Raji (cell line): ENCODE data around the gene TAOK1.

Source experiments
- POLR2A ChIP-seq: IDR thresholded peaks from 2 replicates; pipeline ENCODE4 v1.6.1; 2011; ENCODE audit warnings: low read depth, low read length, control low read depth; ENCODE audit not compliant: insufficient read depth

The TAOK1 gene

DNA sequence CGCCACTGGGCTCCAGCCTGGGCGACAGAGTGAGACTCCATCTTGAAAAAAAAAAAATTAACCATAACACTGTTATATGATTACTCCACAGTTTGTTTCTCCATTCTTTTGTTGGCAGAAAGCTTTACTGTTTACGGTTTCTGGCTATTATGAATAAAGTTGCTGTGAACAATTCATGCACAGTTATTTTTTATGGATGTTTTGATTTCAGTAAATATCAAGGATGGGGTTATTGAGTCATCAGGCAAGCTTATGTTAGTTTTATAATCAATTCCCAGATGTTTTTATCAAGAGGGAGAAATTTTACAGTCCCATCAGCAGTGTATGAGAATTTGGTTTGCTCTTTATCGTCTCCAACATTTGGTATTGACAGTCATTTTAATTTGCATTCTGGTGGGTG lies 67.9 kb downstream of the TAOK1 start:
- no peak for TF ChIP-seq POLR2A

DNA sequence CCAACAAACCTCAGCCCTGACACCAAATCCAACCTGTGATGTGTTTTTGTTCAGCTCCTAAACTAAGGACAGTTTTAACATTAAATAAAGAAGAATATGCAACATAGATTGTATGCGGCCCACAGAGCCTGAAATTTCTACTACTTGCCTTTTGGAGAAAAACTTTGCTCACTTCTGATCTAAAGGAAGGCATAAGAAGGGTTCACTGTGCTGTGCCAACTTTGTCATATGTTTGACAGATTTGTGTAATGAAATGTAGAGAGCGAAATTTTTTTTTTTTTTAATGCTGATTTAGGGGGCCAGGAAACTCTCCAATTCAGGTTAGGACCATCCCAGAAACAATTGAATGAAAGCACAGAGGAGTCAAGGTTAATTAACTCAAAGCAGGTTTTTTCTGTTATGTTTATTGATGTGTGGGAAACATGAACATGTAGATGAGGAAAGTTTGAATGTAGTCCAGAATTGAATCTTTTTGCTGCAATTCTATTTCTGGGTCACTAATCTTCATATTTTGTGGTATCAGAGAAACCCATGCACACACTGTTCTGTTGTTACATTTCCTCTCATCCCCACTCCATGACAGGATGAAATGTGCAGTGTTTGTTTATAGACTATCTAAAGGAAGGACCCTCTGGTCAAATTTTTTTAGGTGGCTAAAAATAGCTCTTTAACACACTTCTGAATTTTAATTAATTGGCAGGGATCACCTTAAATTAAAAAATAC lies 71.5 kb downstream of the TAOK1 start:
- no peak for TF ChIP-seq POLR2A

DNA sequence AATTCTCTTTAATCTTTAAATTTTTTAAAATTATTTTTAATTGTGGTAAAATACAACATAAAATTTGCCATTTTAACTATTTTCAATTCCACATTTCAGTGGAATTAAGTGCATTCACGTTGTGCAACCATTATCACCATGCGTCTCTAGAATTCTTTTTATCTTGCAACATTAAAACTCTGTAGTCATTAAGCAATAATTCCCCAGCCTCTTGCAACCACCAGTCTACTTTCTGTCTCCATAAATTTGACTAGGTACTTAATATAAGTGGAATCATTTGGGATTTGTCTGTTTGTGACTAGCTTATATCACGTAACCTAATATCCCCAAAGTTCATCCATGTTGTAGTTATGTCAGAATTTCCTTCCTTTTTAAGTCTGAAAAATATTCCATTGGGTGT lies 79.1 kb downstream of the TAOK1 start:
- TF ChIP-seq POLR2A: no peak

DNA sequence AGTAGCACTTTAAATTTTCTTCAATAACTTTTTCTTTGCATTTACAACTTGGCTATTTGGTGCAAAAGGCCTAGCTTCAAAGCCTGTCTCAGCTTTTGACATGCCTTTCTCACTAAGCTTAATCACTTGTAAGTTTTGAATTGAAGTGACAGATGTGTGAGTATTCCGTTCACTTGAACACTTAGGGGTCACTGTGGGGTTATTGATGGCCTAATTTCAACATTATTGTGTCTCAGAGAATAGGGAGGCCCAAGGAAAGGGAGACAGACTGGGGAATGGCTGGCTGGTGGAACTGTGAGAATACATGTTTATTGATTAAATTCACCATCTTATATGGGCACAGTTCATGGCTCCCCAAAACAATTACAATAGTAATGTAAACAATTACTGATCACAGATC lies 84.1 kb downstream of the TAOK1 start:
- TF ChIP-seq POLR2A: no peak

DNA sequence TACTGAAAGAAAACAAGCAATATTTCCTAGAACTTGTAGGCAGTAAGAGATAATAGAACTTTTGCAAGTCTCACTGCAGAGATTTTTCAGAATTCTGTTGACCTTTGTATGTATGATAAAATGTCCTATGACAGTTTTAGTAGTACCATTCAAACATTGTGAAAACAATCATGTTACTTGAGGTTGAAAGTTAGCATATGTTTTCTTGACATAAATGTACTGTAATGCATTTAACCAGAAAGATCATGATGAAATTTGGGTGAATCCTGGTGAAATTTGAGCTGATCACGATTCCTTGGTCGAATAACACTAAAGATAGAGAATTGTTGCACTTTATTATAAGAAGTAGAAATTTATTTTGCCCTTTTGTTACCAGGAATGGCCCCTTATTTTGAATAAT lies 85.7 kb downstream of the TAOK1 start:
- TF ChIP-seq POLR2A: no peak

DNA sequence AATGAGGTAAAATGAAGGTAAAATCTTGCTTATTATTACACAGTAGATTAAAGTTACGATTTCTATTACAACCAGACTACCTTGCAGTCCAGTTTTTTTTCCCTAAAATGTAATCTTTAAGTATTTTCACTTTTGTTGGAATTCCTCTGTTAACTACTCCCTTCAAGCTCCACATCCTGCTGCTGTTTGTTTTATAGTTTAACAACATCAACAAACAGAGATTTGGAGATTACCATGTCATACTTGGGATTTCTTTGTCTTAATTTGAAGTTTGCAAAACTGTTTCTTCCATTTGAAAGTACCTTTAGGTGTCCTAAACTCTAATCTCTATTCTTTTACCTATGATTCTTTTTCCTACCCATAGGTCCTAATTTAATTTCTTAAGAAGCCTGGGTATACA lies 93.3 kb downstream of the TAOK1 start:
- no peak for TF ChIP-seq POLR2A

DNA sequence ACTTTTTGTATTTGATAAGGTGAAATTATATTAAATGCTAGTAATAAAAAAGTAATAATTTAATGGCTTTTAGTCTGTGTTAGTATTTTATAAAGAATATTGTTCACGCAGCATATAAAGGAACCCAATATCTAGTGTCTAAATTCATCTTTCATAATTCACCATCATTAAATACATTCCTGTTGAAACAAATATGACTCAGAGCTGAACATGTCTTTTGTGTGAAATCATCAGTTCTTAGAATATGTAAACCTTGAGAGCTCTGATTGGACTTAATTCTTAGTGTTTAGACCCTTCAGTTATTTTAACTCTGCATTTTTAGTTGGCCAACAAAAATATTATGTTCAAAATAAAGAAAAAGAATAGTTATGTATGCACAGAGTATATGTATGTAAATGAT lies 104.8 kb downstream of the TAOK1 start:
- TF ChIP-seq POLR2A: no peak

DNA sequence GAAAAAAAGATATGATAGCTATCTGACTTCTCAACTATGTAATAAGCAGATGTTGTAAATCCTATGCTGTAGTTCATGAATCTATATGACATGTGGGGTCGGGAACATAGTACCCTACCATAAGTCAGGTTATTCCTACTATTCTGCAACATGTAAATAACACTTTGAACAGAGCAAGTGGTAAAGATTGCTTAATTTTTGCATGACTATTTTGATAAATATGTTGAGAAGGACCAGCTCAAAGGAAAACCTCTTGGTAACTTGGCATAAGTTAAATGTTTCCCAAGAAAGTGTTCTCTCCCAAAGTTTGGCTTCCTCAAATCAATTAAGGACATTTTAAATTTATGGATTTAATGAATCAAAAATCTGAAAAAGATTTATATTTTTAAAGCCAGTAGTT lies 114.5 kb downstream of the TAOK1 start:
- TF ChIP-seq POLR2A: no peak

DNA sequence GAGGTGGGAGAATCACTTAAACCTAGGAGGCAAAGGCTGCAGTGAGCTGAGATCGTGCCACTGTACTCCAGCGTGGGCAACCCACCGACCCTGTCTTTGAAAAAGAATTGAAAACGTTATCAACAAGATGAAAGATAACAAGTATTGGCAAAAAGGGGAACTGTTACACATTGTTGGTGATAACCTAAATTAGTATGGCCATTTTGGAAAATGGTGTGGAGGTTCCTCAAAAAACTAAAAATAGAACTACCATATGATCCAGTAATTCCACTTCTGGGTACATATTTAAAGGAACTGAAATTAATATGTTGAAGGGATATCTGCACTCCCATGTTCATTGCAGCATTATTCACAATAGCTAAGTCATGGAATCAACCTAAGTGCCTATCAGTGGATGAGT lies 115.7 kb downstream of the TAOK1 start:
- no peak for TF ChIP-seq POLR2A

DNA sequence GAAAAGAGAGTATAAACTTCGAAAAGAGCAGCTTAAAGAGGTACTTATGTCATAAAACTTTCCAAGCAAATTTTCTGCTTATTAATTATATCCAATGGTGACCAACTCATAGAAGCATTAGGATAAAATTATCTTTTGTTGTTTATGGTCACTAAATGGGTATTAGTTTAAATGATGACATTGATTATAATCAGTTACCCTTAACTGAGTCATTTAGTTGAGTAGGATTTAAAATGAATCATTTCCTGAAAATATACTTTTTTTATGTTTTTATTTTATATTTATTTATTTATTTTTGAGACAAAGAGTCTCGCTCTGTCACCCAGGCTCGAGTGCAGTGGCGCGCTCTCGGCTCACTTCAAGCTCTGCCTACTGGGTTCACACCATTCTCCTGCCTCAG lies 120.8 kb downstream of the TAOK1 start:
- no peak for TF ChIP-seq POLR2A

DNA sequence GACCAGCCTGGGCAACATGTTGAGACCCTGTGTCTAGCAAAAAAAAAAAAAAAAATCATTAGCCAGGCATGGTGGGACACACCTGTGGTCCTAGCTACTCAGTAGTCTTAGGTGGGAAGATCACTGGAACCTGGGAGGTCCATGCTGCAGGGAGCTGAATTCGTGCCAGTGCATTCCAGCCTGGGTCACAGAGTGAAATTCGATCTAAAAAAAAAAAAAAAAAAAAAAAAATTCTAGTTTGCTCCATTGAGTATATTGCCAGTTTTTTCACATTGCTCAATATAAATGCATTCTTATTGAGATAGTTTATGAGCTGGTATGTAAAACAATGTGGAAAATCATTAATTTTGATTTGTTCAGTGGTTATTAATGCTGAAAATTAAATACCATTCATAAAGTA lies 124.6 kb downstream of the TAOK1 start:
- no peak for TF ChIP-seq POLR2A

DNA sequence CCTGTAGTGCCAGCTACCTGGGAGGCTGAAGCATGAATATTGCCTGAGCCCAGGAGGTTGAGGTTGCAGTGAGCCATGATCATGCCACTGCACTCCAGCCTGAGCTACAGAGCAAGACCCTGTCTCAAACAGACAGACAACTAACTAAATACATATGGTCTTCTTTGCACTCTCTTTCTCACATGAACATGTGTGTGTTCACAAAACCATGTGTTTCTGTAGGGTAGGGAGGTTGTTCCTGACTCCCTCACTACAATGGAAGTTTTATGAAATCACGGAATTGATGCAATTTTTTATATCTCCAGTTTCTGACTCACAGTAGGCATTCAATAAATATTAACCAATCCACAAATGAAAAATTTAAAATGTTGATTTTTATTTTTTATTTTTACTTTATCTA lies 128.2 kb downstream of the TAOK1 start:
- no peak for TF ChIP-seq POLR2A

DNA sequence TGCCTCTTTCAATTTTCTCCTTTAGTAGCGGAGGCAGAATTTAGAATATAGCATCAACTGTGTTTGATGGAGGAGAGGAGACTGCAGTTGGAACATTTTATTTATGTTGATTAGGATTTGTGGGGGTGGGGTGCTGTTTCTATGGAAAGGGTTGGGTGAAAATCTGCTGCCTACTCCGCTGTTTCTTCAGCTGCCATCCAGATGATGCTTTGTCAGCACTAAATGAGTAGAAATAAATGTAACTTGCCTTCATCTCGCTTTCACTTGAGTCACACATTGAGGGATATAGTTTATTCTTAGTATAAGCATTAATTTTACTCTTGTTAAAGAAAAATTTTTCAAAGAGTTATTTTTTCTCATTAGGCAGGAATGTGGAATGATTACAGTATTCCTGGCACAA lies 134.5 kb downstream of the TAOK1 start:
- TF ChIP-seq POLR2A: no peak

DNA sequence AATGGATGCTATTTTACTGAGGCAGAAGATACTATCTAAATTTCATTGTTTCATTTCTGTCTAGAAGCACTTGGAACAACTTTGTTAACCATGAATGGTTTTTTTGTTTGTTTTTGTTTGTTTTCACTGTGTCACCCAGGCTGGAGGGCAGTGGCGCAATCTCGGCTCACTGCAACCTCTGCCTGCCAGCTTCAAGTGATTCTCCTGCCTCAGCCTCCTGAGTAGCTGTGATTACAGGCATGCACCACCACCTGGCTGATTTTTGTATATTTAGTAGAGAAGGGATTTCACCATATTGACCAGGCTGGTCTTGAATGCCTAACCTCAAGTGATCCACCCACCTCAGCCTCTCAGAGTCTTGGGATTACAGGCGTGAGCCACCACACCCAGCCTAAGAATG lies 136.2 kb downstream of the TAOK1 start:
- no peak for TF ChIP-seq POLR2A

DNA sequence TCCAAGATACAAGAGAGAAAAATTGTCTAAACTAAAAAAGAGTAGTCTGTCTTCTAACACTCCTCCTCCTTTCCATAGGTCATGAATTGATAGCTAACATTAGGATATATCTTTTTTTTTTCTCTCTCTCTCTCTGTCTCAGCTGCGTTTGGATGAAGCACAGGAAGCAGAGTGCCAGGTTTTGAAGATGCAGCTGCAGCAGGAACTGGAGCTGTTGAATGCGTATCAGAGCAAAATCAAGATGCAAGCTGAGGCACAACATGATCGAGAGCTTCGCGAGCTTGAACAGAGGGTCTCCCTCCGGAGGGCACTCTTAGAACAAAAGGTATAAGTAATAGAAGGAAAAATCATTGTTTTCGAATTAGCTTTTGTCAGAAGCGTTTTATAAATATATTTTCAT lies 143.8 kb downstream of the TAOK1 start:
- TF ChIP-seq POLR2A: no peak

DNA sequence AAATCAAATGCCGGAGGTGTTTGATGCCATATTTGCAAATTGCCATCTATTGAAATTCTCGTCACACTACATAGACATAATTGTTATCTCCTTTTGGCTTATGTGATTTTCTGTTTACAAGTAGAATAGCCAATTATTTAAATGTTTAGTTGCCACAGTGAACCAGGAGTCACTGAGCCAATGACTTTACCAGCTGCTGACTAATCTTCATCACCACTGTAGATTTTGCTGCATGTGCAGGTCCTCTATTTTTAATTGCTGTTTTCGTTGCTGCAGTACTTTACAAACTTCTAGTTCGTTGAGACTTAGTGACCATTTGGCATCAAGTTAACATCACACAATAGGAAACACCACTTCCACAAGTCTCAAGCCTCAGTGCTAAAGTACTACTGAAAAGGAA lies 153.9 kb downstream of the TAOK1 start:
- TF ChIP-seq POLR2A: no peak

DNA sequence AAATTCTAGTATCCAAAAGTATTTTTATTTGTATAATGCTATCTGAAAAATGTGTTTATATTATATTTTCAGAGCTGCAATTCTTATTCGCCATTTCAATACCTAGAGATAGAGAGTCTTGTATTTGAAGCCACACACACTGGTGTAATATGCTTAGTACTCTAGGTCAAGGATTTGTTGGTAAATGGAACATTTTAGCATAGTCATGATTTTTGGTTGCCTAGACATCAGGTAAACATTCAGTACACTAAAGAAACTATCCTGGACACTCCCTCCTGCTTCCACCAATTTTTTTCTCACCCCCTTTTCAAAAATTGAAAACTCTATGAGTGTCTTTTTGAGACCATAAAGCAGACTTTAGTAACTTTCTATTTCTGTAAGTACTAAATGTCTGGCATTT lies 155.9 kb downstream of the TAOK1 start:
- no peak for TF ChIP-seq POLR2A

DNA sequence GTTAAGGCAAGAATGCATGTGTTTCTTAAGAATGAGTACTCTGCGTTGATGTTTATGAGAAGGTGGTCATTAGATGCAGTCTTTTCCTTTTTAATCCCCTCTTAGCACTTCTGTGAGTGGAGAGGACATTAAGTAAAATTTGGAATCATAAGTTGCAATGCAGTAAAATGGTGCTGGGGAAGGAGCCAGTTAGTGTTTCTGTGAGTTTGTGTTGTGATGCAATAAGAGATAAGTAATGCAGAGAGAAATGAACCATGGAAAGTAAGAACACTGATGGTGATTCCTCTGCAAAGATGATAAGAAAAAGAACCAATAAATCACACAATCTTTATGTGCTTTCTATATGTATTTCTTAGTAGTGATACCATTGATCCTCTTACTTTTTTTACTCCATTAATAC lies 156.7 kb downstream of the TAOK1 start:
- no peak for TF ChIP-seq POLR2A

DNA sequence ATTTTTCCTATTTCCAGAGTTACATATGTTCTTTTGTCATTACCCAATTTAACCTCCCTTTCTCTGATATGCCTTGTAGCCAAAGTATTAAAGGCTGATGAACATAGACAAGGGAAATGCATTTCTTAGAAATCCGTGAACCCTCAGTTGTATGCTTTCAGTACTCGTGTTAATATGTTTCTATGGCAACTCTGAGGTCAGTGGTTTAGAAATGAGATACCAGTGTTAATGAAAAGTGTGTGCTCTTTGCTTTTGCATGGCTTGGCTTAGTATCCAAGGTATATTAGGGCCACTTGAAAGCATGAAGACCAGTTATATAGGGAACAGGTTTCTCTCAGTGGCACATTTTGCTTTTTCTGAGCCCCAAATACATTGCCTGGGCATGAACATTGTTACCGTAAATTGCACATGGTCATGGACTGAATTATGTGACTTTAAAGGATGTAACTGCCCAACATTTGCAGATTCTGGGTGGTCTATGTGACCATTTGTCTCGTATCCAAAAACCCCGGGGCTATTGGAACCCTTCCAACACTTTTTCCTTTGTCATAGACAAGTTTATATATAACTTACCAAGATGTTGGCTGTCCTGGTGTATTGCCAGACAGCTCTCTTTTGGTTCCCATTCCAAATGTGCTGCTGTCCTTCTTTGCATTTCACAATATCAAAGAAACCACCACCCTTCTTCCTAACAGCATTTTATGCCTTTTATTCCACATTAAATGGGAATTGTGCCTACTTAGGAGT lies 159.2 kb downstream of the TAOK1 start:
- TF ChIP-seq POLR2A: no peak
